Glomerular visceral epithelial cell (primary cell): ENCODE results near the gene CLDN14.

Experiments
- DNase-seq: peaks from one replicate; pipeline ENCODE4 v3.0.0-alpha.2; 2016; ENCODE audit errors: extremely low spot score

The CLDN14 gene, protein sequence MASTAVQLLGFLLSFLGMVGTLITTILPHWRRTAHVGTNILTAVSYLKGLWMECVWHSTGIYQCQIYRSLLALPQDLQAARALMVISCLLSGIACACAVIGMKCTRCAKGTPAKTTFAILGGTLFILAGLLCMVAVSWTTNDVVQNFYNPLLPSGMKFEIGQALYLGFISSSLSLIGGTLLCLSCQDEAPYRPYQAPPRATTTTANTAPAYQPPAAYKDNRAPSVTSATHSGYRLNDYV

GRCh38 chr21:36479415-36480402 is at the start of gene CLDN14:
Gene CLDN14 (minus strand): TSS chr21:36480122. CDS start chr21:36461695, 18,427 bp downstream.
- no peak for DNase-seq

- DNase-seq = no peak
These were observed 48.8 kb upstream of the CLDN14 start for GRCh38 chr21:36528716-36529115.

DNA sequence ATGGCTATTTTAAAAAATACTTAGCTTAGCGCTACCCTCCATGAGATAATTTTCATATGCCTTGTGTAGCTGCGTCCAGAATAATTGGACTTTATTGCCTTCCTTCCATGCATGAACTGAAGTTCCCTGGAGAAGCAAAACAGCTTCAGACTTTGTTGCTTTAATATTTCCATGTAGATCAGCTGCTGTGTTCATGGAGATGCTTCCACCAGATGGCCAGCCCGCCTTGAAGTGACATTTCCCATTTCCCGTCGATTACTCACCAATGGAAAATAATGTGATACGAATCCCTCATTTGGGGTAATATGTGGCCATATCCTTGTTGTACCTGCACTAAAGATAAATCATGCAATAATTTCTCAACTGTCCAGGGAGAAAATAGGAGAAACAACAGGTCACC is 47.4 kb upstream of the CLDN14 start:
- no peak for DNase-seq

- DNase-seq = no peak
These were observed 46.2 kb upstream of the CLDN14 start for GRCh38 chr21:36526104-36526503.

- DNase-seq = no peak
These were observed 44.6 kb upstream of the CLDN14 start for GRCh38 chr21:36524477-36524876.

DNA sequence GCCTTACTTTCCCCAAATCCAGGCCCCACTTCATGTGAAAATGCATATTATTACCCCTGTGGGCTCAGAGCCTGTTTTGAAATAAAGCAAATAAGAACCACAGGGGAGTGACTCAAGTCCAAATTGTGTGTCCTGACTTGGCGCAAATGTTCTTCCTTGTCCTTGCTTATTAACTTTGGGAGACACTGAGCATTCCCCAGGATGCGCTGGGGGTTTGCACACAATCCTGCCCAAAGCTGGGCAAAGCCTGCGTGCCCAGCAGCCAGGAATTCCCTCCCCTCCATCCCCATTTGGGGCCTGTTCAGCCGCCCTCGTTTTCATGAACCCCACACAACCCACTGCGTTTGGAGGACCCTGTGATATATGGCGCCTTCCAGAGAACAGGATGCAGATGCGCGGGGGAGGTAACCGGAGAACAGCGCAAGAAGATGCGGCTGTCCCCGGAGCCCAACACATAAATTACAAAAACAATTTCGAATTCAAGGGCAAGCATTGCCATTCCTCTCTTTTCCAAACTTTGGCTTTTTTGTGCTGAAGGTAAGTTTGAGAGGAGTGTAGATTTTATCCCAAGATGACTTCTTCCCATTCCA is 42.4 kb upstream of the CLDN14 start:
- no peak for DNase-seq

DNA sequence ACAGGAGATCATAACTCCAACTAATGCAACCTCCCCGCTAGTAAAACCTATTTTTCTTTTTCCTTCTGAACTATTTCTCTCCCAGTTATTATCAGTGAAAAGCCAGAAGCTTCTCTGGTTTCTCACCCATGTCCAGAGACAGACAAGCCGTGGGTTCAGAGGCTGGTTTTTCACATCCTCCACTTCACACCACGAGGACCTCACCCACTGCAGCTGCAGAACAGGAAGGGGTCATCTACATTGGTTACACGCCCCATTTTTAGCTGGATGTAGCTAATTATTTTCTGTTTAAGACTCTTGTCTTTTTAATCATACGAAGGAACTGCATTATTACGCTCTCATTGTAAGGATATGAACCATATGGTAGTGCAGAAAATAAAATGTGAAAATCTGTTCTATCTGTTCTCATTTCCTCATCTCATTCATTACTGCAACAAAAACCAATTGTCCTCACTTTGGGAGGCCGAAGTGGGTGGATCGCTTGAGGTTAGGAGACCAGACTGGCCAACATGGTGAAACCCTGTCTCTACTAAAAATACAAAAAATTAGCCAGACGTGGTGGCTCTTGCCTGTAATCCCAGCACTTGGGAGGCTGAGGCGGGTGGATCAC is 39.1 kb upstream of the CLDN14 start:
- DNase-seq = no peak

GRCh38 chr21:36517366-36518075 is 37.6 kb upstream of the CLDN14 start:
- DNase-seq = no peak

- DNase-seq = no peak
These were observed 36.4 kb upstream of the CLDN14 start for GRCh38 chr21:36516281-36516680.

DNA sequence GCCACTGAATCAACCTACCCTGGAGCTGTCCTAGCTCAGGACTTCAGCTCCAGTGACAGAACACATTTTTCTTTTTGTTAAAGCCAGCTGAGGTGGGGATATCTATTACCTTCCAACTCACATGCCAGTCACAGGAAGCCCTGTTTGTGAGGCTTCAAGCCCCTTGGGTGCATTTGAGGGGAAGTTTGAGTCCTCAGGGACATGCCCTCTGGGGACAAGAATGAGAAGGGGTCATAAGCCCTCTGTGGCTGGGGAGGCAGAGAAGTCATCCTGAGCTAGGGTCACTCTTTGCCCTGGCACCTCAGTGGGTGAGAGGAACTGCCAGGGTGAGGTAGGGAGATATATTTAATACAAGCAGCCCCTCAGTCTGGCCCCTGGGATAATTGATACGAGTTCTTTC is 33.5 kb upstream of the CLDN14 start:
- DNase-seq = no peak

DNA sequence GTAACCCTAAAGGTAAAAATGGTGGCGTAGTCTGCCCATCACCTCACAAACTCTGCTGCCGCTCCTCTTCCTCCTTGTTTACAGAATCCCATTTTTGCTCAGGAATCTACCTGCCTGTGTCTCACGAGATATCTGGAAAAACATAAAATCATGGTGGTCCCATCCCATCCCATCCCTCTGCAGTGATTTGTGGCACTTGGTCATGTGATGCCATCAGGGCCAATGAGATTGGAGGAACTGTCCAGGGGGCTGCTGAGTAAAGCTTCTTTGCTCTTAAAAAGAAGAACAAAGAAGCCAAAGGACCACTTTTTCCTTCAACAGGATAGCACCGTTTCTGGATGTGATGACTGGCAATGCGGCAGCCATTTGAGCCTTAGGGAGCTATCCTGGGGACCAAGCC is 33.0 kb upstream of the CLDN14 start:
- no peak for DNase-seq

DNA sequence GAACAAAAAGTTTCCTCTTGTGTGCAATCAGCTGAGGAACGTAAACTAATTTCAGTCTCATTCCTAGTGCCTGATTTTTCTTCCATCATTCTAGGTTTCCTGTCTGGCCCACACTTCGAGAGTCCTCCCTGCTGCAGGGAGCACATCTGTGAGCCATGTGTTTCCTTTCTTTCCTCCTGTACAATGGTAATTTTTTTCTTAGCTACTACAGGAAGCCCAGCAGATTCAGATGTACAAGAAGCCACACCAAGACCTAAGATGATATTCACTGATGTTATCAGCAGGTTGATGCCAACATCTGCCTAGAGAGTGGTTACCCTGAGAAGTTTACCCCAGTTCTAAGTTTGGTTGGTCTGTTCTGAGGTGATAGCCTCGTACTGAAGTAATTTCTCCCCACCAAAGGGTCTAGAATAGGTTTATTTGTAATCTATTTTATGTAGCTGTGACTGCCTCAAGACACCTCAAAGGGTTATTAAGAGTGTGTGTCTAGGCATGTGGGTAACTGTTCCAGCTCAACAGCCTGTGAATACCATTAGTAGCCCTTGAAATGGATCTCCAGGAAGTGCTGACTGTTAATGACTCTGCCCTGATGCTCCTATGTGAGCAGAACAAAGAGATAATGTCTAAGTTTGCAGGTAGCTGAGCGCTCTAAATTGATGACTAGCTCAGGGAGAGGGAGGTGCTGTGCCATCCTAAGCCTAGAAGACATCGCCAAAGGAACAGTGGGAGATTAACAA is 31.7 kb upstream of the CLDN14 start:
- no peak for DNase-seq

GRCh38 chr21:36510911-36511310 is 31.0 kb upstream of the CLDN14 start:
- DNase-seq = no peak

- DNase-seq = no peak
These were observed 30.2 kb upstream of the CLDN14 start for GRCh38 chr21:36509973-36510664.

- DNase-seq = no peak
These were observed 29.0 kb upstream of the CLDN14 start for GRCh38 chr21:36508948-36509347.

GRCh38 chr21:36507397-36508018 is 27.6 kb upstream of the CLDN14 start:
- DNase-seq = no peak

DNA sequence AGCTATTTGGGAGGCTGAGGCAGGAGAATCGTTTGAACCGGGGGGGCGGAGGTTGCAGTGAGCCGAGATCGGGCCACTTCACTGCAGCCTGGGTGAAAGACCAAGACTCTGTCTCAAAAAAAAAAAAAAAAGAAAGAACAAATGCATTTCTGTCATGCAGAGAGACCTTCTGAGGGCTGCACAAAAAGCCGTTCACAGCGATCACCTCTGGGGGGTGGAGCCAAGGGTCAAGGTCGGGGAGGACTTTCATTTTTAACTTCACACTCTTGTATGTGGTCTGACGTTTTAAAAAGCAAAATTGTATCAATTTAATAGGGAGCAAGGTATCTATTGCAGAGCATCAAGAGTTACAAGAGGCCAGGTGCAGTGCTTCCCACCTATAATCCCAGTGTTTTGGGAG is 26.6 kb upstream of the CLDN14 start:
- DNase-seq = no peak

DNA sequence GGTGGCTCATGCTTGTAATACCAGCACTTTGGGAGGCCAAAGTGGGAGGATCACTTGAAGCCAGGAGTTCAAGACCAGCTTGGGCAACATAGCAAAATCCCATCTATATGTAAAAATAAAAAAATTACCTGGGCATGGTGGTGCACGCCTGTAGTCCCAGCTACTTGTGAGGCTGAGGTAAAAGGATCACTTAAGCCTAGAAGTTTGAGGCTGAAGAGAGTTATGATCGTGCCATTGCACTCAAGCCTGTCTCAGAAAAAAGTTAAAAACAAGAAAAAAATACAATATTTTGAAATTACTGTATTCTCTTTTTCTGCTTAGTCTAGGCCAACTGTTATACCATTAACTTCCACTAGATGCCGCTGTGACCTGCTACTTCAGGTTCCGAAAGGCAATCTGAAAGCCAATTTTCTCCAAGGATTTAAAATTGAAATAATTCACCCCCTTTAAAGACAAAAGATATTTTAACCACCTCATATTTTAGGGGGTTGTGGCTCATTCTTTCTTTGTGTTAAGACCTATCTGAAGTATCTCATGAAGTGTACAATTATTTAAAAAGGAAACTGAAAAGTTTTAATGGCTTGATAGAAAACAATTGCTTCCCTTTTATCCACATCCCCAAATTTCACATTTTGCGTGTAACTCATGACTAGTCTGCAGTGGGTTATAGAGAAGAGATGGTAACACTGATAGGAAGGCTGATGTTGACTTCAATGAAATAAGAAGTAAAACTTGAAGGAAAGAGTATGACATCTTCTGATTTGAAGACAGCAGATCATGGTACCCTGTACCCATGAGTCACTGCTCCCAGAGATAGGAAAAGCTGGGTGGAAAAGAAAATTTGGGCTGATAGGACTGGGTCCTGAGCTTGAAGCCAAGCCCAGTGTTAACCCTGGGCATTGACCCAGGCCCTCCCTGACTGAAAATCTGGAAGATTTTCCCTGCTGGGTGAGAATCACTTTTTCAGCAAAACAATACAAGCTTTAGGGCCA is 24.4 kb upstream of the CLDN14 start:
- DNase-seq = peak; percentile 58

- no peak for DNase-seq
These were observed 22.4 kb upstream of the CLDN14 start for GRCh38 chr21:36502365-36502764.
